DMS114 treated with DMSO at 0.1 percent for 48 hours (cell line): ENCODE results near the gene MACROD2.

Experiments
- DNase-seq: peaks from one replicate; lab custom pipeline; 2025; ENCODE audit not compliant: unreplicated experiment; lab: John Stamatoyannopoulos, UW

MACROD2 gene

DNA sequence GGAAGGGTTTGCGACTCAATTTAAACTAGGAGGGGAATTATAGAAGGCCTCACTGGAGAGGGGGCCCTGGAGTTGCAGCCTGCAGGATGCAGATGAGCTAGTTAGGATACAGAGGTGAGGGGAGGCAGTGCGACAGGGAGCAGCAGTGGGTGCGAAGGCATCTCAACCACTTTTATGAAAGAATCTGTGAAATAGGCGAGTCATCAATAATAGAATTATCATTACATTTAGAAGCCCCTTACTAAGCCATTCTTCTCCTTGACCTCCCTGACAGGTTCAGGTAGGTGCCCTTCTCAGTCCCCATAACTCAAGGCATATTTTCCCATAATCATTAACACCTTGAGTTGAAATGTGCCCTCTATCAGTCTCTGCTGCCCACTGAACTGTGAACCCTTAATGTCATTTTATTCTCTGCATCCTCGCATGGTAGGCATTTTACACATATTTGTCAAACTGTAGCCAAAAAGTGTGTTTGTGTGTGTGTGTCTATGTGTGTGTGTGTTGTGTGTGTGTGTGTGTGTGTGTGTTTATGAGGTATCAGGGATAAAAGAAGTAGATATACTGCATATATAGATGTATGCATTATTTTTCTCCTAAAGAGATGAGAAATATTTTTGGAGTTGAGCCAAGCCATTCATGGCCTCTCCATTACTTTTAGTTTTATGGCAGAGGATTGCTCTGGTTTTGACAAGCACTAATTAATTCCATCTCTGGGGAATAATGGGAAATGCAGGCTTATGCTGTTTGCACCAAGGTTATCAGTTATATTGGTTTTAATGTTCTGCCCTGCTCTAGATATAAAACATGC lies 1679.1 kb downstream of the MACROD2 start:
- no peak for DNase-seq

DNA sequence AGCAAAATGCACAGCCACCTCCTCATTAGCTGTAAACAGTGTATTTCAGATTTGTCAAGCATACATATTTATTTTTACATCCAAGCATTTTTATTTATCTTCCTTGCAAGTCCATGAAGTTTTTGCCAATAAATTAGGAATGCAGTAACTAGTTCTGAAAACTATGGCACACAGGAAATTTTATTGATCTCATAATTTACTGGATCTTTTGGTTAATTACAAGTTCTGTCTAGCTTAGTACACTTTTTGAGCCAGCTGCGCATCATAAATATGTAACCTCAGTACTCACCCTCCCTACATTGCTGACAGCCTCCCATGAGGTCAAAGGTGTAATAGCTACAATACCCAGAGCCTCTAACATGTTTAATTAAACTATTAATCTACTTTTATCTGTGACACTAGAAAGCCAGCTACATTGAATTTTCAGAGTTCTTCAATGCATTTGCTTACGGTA lies 1679.8 kb downstream of the MACROD2 start:
- DNase-seq = no peak

DNA sequence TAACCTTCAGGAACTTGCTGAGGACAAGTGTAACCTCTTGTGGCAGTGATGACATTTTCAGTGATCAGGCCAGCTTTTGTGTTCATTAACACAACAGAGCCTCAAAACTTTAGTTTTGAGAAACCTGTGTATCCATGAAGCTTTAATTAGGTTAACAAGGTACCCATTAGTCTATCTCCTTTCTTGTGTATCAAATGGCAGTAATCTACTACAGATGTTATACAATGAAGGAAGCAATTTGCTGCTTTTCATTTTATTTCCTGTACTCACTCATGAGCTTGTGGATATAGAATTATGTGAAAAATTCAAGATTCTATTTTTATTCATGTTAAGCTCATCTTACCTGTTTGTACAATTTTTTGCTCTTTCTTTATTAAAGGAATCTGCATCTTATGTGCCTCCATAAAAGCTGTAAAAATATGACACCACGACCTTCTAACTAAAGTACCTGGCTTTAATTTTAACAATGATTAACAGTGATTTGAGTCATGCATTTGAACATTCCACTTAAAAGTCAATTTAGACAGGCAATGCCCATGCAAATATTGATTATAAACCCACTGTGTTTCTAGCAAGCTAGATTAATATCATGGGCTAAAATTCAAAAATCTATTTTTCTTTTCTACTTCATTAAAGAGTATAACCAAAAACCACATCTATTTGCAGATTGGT lies 1680.6 kb downstream of the MACROD2 start:
- no peak for DNase-seq

DNA sequence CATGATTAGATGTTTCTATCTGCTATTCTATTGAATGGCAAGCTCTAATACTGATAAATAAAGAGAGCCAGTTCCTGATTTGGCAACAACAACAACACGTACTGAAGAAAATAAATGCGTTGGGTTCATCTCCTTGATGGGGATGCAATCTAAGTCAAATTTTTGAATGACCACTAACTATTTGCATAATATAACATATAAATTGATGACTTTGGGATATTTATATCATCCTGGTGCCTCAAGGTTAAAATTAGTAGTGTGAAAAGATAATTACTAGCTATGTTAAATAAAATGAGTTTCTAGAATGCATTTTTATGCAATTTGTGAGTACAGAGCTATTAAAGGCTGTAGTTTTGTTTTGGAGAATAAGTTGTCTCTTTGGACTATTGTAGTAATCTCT lies 1681.5 kb downstream of the MACROD2 start:
- DNase-seq = no peak

DNA sequence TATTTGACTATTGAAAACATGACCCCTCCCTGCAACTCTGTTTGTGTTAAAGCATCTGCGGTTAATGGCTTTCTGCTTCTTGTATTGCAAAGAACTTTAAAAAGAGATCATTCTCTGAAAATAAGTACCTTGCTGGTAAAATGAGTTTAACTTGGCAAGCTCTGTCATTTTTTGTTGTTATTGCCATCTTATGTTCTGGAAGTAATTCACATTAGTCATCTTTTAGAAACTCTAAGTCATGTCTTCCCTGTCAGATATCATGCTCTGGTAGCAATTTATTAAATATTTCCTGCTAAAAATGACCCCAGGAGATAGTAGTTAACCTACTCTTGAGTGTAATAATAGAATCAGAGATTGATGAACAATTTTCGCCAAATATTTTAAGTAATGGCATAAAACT lies 1687.4 kb downstream of the MACROD2 start:
- no peak for DNase-seq

DNA sequence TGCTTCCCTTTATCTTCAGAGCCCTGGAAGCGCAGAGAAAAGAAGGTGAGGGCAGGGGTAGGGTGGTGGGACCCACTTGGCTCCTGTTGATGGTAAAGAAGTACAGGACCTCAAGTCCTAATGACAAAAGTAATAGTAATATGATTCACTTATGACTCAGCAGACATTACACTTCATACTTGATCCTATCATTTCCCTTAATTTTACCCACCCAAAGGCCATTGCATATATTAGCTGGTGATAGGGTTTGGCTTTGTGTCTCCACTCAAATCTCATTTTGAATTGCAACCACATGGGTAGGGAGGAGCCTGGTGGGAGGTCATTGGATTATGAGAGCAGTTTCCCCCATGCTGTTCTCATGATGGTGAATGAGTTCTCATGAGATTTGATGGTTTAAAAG lies 1697.3 kb downstream of the MACROD2 start:
- no peak for DNase-seq

DNA sequence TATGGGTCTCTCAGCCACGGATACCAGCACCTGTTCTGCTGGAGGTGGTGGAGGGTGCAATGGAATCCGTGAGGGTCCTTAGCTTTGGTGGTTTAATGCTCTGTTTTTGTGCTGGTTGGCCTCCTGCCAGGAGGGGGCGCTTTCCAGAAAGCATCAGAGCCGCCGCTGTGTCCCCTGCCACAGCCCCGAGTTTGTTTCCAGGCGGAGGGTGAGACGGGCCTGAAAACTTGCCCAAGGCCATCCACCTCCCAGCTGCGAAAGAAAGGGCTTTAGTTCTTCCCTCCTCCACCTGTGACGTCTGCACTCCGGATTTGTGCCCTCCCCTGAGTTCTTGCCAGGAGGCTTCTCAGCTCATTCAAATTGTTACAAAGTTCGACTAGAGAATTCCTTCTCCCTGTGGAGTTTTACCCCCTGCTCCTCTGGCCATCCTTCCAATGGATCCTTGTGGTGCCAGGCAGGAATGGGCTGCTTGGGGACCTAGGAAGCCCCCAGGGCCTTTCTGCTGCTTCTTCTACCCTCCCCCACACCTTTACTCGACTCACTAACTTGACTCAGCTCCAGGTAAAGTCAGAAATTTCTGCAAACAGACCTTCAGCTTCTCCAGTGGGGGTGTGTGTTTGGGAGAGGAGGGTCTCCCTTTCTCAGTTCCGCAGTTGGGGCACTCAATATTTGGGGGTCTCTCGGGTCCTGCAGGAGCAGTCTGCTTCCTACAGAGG lies 1704.3 kb downstream of the MACROD2 start:
- no peak for DNase-seq

DNA sequence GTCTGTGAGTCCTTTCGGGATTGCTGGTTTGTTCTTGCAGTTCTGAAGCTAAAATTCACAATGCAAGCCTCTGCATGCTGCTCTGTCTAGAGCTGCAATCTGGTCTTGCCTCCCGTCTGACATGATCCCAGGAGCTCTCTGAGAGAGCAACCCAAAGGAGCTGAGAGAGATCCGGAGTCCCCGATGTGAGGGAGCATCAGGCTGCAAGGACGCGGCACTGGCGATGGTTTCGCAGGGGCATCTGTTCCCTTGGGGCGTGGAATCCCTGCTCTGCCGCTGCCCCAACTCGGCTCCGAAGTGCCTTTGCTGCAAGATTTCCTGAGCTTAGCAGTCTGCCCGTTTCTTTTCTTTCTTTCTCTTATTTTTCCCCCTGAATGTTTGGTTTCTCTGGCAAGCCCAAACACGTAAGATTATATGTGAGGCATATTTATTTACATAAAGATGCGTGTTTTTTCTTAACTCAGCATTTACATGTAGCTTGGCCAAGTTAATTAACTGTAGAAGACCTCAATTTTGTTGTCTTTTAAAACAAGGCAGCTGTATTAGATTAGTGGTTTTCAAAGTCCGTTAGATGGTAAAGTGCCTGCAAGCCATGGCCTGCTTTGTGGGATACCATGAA lies 1704.9 kb downstream of the MACROD2 start:
- DNase-seq = no peak

DNA sequence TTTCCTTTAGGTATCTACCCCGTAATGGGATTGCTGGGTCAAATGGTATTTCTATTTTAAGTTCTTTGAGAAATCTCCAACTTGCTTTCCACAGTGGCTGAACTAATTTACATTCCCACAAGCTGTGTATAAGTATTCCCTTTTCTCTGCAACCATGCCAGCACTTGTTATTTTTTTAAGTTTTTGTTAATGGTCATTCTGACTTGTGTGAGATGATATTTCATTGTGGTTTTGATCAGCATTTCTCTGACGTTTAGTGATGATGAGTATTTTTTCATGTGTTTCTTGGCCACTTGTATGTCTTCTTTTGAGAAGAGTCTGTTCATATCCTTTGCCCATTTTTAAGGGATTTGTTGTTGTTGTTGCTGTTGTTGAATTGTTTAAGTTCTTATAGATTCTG lies 1706.8 kb downstream of the MACROD2 start:
- no peak for DNase-seq

DNA sequence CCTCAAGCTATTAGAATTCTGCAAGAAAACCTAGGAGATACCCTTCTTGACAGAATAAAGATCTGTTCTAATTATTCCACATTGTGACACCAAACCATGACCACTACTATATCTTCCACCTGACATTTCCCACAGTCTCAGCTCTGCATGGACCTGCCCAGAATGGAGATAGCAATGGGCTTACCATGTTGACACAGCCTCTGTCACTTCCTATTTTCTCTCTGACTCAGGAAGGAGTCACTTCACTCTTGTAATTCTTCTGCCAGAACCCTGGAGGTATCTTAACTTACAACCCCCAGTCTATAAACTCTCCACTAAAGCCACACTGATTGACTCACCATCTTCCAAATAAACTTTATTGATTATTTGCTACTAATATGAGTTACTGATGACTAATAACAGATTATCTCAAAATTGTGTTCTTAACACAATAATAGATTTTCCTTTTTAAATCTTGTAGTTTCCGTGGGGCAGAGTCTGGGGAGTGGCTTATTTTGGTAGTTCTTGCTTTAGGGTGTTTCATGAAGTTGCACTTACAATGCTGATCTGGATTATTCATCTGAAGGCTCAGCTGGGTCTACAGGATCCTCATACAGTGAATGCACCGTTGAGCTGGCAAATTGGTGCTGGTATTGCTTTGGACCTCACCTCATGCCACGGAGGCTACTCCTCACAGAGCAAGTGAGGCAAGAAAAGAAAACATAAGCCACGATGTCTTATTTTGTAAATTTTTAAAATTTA lies 1708.0 kb downstream of the MACROD2 start:
- DNase-seq = no peak

DNA sequence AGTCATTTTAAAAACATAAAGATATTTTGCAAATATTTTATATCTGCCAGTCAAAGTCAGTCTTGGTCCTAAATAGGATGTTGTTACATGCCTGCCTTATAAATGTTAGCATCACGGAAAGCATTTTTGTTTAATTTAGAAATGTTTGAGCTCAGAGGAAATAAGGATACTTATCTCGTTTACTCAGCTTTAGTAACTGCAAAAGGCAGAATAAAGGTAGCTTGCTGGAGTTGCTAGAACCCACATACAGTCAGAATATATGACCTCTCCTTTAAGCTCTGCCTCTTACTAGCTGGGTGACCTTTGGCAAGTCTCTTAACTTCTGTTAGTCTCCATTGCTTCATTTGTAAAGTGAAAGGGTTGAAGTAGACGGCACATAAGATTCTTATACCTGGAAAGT lies 1710.7 kb downstream of the MACROD2 start:
- no peak for DNase-seq

DNA sequence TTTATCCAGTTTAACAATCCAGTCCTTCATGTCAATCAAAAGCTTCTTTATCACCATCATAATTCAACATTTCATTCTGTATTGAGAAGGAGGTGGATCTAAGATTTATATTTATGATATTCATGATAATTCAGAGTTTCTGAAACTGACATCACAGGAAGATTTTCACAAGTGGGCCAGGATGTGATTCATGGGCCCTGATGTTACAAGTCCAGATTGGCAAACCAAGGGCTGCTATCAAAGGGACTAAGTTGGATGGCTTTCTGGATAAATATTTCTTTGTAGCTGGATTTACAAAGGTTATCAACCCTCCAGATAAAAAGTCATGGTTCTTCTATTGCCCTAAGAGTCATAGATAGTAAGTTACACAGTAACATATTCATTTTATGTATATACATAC lies 1711.4 kb downstream of the MACROD2 start:
- DNase-seq = no peak

DNA sequence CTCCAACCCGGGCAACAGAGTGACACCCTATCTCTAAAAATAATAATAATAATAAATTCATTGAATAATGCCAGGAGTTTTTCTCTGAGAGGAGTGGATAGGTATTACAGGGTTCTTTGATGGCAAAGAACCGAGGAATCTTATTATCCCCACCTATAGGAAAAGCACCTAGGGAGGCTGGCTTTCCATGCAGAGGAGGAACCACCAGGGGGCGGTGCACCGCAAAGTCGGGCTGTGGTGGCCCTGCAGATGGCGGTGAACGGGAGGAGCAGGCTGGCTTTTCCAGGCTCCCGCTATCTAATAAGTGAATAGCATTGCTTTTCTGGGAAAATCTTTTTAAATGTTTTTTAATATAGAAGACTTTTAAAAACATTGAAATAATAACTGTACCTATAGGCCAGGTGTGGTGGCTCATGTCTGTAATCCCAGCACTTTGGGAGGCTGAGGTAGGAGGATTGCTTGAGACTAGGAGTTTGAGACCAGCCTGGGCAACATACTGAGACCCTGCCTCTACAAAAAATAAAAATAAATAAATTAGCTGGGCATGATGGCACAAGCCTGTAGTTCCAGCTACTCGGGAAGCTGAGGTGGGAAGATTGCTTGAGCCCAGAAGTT lies 1713.8 kb downstream of the MACROD2 start:
- no peak for DNase-seq

DNA sequence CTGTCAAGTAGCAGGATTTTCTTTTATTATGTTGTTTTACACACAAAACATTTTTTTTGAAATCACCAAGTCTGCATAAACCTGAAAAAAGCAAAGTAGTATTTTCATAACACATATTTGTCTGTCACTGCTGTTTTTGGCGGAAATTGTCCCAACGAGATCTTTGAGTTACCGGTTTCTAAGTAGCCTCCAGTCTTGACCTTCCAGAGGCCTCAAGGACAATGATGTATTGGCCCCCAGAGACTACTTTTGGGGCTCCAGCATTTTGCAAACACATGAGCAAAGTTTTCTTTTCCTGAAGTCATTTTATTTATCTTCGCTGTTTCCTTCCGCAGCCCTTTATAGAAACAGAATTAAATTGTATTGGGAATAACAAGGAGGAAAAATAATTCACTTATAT lies 1715.3 kb downstream of the MACROD2 start:
- no peak for DNase-seq

DNA sequence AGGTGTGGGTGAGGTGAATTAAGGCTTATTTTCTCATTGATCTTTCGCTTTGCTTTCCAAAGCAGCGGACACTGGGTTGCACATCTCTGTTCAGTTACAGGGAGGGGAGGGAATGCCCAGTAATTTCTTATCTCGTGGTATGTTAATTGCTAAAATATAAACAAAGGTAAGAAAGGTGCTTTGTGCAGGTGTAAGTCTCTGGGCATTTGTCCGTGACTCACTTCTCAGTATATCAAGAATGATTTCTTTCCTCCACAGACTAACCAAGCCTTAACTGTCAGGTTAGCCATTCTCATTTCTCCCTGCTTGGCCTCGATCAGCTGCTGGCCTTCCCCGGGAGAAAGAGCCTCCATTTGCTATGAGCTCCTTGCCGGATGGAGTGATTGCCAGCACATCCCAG lies 1715.9 kb downstream of the MACROD2 start:
- no peak for DNase-seq

DNA sequence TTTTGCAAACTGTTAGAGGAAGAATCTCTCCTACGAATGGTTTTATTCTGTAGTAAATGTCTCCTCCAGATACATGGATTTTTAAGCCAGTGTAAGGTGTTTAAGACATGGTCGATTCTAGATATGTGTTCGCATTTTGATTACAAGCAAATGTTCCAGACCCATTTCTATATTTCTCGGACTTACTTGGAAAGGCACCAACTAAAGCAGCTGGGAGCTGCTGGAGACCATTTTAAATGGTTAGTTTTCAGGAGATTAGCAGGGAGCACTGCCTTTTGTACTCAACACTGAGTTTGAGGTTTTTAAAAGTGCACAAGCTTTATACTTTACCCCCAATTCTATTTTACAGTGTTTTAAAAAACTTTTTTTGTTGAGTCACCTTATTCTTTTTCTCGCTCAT lies 1720.9 kb downstream of the MACROD2 start:
- DNase-seq = no peak

DNA sequence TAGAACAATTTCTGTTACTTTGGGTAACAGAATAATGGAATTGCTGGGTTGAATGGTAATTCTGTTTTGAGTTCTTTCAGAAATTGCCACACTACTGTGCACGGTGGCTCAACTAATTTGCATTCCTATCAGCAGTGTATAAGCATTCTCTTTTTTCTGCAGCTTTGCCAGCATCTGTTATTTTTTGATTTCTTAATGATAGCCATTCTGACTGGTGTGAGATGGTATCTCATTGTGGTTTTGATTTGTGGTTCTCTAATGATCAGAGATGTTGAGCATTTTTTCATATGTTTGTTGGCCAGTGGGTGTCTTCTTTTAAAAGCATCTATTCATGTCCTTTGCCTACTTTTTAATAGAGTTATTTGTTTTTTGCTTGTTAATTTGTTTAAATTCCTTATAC lies 1731.1 kb downstream of the MACROD2 start:
- no peak for DNase-seq

DNA sequence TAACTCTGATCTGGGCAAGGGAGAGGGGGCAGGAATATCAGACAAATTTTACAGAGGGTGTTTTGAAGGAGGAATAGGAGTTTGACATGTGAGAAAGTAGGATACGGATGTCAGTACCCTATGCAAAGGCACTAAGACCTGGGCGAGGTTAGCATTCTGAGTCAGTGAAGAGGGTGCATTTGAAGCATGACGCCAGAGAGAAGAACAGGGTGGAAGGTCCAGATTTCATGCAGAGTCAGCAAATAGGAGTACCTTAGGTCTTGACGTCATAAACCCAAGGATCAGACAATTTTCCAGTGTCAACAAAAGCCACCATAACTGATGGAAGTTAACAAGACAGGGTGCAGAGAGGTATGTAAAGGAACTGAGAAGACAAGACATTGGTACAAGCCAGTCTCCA lies 1738.7 kb downstream of the MACROD2 start:
- DNase-seq = no peak

DNA sequence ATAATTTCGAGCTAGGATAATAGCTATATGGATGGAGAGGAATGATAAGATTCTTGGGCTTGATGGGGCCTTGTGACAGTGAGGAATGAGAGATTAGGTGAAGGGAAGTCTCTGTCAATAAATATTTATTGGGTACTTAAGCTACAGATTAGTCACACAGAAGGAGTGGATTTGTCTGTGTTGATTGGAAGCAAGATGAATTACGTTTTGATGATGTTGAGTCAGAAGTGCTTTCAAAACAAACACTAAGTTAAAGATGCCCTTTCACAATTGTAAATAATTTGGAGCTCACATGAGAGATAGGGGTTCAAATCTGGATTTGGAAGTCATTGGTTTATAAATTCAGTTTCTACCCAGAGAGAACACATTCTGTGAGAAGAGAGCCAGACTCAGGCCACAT lies 1743.7 kb downstream of the MACROD2 start:
- no peak for DNase-seq

DNA sequence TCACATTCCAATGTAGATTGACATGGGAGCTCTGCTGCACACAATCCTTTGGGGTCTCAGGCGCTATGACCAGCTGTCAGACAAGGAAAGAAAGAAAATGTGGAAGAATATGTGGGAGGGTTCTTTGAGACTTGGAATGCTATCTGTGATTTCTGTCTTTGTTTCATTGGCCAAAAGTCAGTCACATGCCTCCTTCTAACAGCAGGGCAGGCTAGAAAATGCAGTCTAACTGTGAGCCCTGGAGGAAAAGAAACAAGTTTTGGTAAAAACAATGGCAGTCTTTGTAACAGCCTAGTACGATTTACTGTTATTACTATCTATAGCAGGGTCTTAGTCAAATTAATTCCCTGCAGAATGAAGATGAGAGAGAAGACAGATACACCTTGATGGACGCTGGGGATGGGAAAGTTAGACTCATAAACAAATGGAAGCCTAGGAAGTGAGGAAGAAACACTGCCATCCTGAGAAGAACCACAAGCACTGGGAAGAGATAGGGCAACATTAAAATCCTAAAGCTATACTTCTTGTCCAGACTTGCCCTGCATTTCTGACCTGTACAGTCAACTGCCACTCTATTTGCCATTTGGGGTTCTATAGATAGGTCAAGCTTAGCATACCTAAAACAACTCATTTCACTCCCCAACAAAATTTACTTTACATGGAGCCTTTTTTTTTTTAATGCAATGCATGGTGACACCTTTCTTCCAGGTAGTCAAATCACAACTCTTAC lies 1744.9 kb downstream of the MACROD2 start:
- DNase-seq = no peak
